HG02973 (cell line): ENCODE measurements around the gene CABLES1.
"Not testable (repeated sequence)": the region's sequence is repeated elsewhere in the genome, so short reads cannot be mapped to it uniquely, and the experiment has no call there.

Experiments used
- ATAC-seq: cut with Tn5 transposase; IDR thresholded peaks from one replicate; pipeline ENCODE4 v1.9.1; 2021; ENCODE audit warnings: moderate library complexity; ENCODE audit not compliant: unreplicated experiment

CABLES1 gene

DNA sequence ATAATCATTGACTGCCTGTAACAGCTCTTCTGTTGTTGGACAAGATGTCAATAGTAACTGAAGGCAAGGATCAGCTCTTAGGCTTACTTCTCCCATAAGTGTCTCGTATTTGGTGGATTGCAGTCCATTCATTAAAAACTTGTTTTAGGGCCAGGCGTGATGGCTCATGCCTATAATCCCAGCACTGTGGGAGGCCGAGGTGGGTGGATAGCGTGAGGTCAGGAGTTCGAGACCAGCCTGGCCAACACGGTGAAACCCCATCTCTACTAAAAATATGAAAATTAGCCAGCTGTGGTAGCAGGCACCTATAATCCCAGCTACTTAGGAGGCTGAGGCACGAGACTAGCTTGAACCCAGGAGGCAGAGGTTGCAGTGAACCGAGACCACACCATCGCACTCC lies 26.1 kb upstream of the CABLES1 start:
- not testable (repeated sequence) for ATAC-seq

DNA sequence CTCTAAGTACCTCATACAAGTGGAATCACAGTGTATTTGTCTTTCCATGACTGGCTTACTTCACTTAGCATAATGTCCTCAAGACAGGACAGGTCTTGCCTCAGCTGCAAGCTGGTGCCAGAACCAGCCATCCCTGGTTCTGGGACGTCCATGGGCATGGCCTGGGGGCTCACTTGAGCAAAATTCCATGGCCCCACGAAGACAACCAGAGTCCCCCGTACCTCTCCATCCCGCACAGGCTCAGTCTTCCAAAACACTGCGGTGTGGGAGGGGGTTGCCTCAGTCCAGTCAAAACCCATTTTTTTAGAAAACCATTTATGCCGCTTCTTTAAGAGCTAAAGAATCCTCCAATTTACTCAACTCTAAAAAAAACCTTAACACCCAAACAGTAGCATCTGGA lies 21.7 kb upstream of the CABLES1 start:
- no peak for ATAC-seq

- no peak for ATAC-seq
These were observed 21.0 kb upstream of the CABLES1 start for GRCh38 chr18:23114171-23114881.

- no peak for ATAC-seq
These were observed 20.4 kb upstream of the CABLES1 start for GRCh38 chr18:23114911-23115310.

DNA sequence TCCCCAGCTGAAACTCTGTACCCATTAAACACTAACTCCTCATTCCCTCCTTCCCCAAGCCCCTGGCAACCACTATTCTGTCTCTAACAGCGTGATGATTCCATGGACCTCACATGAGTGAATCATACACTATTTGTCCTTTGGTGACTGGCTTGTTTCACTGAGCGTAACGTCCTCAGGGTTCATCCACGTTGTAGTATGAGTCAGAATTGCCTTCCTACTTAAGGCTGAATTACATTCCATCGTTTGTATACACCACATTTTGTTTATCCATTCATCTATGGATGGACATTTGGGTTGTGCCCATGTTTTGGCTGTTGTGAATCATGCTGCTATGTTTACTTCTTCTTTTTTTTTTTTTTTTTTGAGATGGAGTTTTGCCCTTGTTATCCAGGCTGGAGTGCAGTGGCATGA lies 19.6 kb upstream of the CABLES1 start:
- ATAC-seq = no peak

DNA sequence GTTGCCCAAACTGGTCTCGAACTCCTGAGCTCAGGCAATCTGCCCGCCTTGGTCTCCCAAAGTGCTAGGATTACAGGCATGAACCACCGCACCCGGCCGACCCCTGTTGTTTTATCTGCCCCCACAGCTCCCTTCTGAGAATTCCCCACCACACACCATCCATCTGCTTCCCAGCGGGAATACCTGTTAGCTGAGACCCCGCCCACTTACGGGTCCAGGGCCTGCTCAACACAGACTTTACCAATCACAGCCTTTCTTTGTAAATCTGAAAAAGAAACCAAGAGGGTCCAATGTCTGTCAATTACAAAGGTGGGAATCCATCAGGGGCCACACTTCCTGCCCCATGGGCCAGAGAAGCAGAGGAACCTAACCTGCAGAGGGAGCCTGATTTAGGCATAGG lies 14.2 kb upstream of the CABLES1 start:
- ATAC-seq = no peak

GRCh38 chr18:23122334-23123229 lies 12.7 kb upstream of the CABLES1 start:
- ATAC-seq = no peak

- no peak for ATAC-seq
These were observed 8.8 kb upstream of the CABLES1 start for GRCh38 chr18:23126376-23127056.

- no peak for ATAC-seq
These were observed 8.2 kb upstream of the CABLES1 start for GRCh38 chr18:23127090-23127489.

GRCh38 chr18:23129355-23130002 lies 5.8 kb upstream of the CABLES1 start:
- ATAC-seq = no peak

DNA sequence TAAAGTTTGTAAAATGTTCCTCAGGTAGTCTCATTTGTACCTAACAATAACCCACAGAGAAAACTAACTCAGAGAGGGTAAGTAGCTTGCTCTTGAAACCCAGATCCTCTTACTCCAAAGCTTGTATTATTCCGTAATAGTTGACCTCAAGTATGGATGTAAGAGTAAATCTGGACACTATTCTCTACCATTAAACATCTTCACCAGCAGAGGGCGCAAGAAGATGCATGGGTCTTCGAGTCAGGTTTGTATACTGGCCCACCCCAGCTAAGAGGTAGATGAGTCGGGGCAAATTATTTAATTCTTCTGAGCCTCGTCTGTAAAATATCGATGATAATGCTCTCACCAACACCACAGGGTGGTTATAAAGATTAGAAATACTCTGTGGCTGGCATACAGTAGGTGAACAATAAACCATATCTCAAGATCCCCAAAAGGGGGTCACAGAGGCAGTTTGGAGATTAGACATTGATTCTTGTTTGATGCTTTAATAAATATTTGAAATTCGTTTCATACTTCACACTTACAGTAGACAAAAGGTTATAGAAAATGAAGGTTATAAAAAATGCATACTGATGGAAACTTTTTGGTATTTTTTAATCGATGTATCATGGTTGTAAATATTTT lies 3.5 kb upstream of the CABLES1 start:
- no peak for ATAC-seq

DNA sequence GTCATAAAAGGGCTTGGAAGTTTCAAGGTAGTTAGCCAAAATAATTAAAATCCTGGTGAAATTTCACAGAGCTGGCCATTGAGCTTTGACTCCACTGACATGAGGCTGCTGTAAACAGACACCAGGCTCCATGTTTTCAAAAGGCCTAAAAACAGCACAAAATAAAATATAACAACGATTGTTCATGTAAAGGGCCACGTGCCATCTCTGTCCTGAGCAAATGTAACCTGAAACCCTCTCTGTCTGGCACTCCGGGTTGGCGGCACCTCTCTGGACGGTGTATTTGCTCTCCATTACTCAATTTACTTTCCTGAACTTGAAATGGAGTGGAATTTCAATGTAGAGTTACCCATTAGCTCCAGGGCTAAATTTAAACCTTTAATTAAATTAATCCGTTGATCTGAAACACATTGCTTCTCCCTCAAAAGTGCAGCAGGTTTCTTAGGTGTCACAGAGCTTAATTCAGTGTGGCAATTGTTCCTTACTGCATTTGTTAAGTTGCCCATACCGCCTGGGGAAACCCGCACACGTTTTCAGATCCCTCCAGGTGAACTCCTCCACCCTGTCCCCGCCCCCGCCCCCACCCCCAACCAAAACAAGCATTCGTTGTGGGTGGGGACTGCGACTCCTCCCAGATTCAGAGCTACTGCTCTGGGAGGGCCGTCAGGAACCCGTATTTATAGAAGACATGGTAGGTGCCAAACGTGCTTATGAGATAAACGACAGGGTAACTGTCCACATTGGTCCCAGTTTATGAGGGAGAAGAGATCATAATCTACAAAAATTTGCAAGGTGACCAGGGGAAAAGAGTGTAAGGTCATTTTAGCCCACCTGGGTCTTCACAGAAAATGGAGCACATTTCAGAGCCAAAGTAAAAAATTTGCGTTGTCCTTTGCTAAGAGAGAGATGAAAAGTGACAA lies 1.2 kb upstream of the CABLES1 start:
- no peak for ATAC-seq

GRCh38 chr18:23135550-23136325 lies 453 bp downstream of the CABLES1 start:
- ATAC-seq = no peak

DNA sequence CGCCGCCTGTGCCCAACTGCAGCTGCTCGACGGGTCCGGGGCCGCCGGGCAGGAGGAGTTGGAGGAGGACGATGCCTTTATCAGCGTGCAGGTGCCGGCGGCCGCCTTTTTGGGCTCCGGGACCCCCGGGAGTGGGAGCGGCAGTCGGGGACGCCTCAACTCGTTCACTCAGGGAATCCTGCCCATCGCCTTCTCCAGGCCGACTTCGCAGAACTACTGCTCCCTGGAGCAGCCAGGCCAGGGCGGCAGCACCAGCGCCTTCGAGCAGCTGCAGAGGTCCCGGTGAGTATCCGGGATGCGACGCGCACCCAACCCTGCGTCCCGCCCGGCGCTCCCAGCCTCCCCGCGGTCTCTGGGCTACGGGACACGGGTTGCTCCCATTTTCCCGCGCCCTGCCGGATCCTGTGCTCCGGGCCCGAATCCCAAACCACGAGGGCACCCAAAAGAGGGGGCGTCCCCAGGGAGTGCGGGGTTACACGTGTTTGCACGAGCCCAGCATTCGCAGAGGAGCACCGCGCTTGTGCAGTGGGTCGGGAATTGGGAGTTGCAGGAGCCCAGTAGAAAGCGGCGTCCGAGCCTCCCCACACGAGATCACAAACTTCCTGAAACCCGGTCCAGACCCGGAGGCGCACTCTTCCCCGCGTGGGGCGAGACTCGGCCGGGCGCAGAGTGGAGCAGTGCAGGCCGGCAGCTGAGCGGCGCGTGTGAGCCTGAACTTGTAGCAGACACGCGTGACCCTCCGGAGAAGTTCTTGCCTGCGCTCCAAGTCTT lies 1.2 kb downstream of the CABLES1 start:
- ATAC-seq = no peak

- no peak for ATAC-seq
These were observed 1.9 kb downstream of the CABLES1 start for GRCh38 chr18:23137097-23137635.

DNA sequence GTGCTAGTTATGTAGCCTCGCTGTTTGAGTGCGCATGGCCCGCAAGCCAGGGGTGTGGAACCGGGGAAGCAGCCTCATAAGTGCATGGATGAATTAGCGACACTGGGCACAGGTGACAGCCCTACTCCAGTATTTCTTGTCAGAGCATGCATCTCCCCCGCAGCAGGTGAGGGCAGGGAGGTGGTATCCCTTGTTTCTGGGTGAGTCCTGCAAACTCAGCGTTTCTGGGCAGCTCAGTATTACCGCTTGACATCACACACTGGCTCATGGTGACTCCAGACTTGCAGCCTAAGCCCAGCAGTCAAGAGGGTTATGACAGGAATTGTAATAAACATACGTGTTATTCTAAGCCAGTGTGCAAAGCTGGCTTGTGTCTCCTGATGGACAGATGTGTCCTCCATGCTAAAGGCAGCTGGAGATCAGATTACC lies 2.5 kb downstream of the CABLES1 start:
- ATAC-seq = no peak

GRCh38 chr18:23138471-23138870 lies 3.2 kb downstream of the CABLES1 start:
- no peak for ATAC-seq
